ENCODE data around the gene MYPOP.

MYPOP gene

GRCh38 chr19:45901912-45902650 is at the start of gene MYPOP:
Gene MYPOP, minus strand, starts transcription at chr19:45902613. Its CDS starts 840 bp downstream, at chr19:45901773.
- DNase-seq: no peak

GRCh38 chr19:45947926-45948325 is 45.5 kb upstream of the MYPOP start:
- no peak for DNase-seq

GRCh38 chr19:45940515-45940805 is 38.0 kb upstream of the MYPOP start:
- DNase-seq: no peak

GRCh38 chr19:45939792-45940514 is 37.5 kb upstream of the MYPOP start:
- no peak for DNase-seq

GRCh38 chr19:45938733-45939319 is 36.4 kb upstream of the MYPOP start:
- no peak for DNase-seq

- DNase-seq: no peak
Observed at GRCh38 chr19:45935267-45935666, 32.9 kb upstream of the MYPOP start.

- no peak for DNase-seq
Observed at GRCh38 chr19:45934551-45935230, 32.3 kb upstream of the MYPOP start.

- no peak for DNase-seq
Observed at GRCh38 chr19:45933759-45934158, 31.3 kb upstream of the MYPOP start.

GRCh38 chr19:45931055-45931454 is 28.6 kb upstream of the MYPOP start:
- DNase-seq: no peak

GRCh38 chr19:45929247-45929646 is 26.8 kb upstream of the MYPOP start:
- no peak for DNase-seq

- DNase-seq: peak; percentile 90
Observed at GRCh38 chr19:45927565-45928261, 25.3 kb upstream of the MYPOP start.

GRCh38 chr19:45924891-45925447 is 22.6 kb upstream of the MYPOP start:
- DNase-seq: no peak

- DNase-seq: no peak
Observed at GRCh38 chr19:45922281-45922680, 19.9 kb upstream of the MYPOP start.

- no peak for DNase-seq
Observed at GRCh38 chr19:45920458-45920857, 18.0 kb upstream of the MYPOP start.

GRCh38 chr19:45919678-45920077 is 17.3 kb upstream of the MYPOP start:
- no peak for DNase-seq

- no peak for DNase-seq
Observed at GRCh38 chr19:45918721-45919120, 16.3 kb upstream of the MYPOP start.

GRCh38 chr19:45917421-45918091 is 15.1 kb upstream of the MYPOP start:
- DNase-seq: no peak

- DNase-seq: no peak
Observed at GRCh38 chr19:45913874-45914830, 11.7 kb upstream of the MYPOP start, which contains the start of gene NANOS2. Gene NANOS2, minus strand, starts transcription at chr19:45914778. Its CDS starts 85 bp downstream, at chr19:45914693.

GRCh38 chr19:45911291-45911690 is 8.9 kb upstream of the MYPOP start:
- no peak for DNase-seq

- DNase-seq: no peak
Observed at GRCh38 chr19:45908956-45909355, 6.5 kb upstream of the MYPOP start.

- no peak for DNase-seq
Observed at GRCh38 chr19:45906221-45906620, 3.8 kb upstream of the MYPOP start.
